T-helper 2 cell treated with Interferon-gamma antibody and Interleukin-4, amounts not matched to agents 100 ng/mL and 5 ng/mL, for 36 hours (primary cell): ENCODE measurements around the gene SLC5A11. TPM values are rescaled to one million over a fixed set of nuclear protein-coding genes. Genes with fewer than 3 reads are reported as not detected.
"Not testable (repeated sequence)": the region's sequence is repeated elsewhere in the genome, so short reads cannot be mapped to it uniquely, and the experiment has no call there.

Experiments used
- intact Hi-C: fragments of 100-400 bp; cut with micrococcal nuclease; formaldehyde crosslinking; loops from one replicate; pipeline ENCODE4 v1.15.1; 2023
- total RNA-seq: library from RNA; stranded (reverse); gene quantifications from 2 replicates; pipeline ENCODE4 v1.2.3, GENCODE V29; 2022

The SLC5A11 gene
- total RNA-seq = 0.41 TPM in 1 of 2 replicates, not detected in the other

DNA sequence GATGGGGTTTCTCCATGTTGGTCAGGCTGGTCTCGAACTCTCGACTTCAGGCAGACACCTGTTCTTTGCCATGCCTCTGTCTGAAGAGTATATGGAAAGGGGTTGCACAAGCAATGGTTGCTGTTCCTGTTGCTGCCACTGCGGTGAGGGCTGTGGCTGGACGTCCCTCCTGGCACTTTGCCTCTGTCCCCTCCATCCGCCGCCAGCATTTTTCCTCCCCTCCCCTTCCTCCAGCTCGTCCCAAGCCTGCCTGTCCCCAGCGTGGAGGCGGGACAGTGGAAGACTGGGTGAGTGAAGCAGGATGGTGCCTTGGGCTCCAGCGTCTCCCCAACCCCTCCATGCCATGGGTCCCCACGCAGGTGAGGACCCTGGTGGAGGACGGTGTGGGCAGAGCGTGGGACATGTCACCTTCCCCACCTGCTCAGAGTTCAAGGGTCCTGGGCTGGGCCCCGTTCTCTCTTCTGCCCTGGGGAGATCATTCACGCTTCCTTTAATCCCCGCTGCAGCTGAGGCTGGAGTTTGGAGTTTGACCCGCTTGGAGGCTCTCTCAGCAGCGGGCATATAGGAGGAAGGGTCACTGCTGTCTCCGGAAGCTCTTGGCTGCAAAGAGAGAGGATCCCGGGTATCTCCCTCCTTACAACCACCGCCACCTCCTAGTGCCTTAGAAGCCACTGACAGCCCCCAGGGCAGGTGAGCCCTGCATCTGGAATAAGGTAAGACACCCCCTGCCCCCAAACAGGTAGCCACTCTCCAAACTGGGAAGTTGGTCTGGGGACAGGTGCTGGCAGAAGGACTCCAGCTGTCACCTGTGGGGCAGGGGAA is at the start of gene SLC5A11:
SLC5A11 (plus strand) TSS at position 238 of the 822 bp plus-strand sequence. CDS start 12,681 bp downstream, outside the sequence.
- intact Hi-C loops = no loop called here

DNA sequence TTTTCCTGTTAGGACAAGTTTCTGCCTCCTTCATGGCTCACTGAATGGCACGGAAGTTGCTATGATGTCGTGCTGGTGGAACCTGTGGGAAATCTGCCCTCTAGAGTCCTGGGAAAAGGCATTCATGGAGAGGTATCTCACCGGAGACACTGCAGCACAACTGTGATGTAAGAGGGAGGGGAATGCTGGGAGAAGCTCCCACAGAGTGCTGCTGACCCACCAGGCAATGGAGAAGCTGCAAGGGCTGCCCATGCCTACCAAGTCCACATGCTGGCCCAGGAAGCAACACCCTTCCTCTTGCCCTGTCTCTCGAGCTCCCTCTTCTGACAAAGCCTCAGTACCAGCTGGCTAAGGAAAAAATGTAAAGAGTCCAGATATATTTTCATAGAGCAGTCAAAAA is 45.2 kb upstream of the SLC5A11 start:
- intact Hi-C loops = no loop called here

GRCh38 chr16:24801761-24802302 is 43.9 kb upstream of the SLC5A11 start:
- intact Hi-C loops = no loop called here

GRCh38 chr16:24805484-24805883 is 40.3 kb upstream of the SLC5A11 start:
- intact Hi-C loops = no loop called here

DNA sequence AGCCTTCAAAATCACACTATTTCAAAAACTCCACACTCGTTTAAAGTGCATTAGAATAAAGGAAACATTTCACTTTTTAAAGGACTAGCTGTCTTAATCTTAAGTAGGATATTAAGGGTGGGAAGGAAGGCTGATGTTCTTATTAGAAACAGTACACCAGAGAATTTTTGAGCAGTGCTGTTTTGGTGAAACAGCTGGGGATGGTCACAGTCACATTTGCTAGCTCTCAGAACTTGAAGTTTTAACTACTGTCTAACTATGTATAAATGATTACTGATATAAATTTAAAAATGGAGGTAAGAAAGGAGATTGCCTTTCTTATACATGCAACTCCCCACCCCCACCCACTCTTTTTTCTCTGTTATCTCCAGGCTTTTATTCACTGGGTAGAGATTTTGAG is 38.5 kb upstream of the SLC5A11 start:
- intact Hi-C loops = no loop called here

- intact Hi-C loops = no loop called here
Measured at GRCh38 chr16:24810951-24811843, 34.6 kb upstream of the SLC5A11 start.

- intact Hi-C loops = not testable (repeated sequence)
Measured at GRCh38 chr16:24812813-24813212, 33.0 kb upstream of the SLC5A11 start.

DNA sequence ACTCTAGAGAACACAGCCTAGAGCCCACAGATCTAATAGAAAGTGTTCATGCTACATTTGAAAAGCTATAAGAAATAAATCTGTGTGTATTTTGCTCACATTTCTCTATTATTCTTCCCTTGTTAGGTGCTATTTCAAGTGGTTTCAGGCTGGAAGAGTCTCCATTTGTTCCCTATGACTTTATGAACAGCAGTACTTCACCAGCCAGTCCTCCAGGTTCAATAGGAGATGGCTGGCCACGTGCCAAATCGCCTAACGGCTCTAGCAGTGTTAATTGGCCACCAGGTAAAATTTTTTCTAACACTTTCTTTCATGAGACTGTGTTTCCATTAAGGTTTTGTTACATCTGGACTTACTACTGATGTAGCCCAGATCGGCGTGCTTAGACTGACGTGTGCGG is 30.7 kb upstream of the SLC5A11 start:
- intact Hi-C loops = no loop called here

- intact Hi-C loops = no loop called here
Measured at GRCh38 chr16:24816688-24817087, 29.1 kb upstream of the SLC5A11 start.

DNA sequence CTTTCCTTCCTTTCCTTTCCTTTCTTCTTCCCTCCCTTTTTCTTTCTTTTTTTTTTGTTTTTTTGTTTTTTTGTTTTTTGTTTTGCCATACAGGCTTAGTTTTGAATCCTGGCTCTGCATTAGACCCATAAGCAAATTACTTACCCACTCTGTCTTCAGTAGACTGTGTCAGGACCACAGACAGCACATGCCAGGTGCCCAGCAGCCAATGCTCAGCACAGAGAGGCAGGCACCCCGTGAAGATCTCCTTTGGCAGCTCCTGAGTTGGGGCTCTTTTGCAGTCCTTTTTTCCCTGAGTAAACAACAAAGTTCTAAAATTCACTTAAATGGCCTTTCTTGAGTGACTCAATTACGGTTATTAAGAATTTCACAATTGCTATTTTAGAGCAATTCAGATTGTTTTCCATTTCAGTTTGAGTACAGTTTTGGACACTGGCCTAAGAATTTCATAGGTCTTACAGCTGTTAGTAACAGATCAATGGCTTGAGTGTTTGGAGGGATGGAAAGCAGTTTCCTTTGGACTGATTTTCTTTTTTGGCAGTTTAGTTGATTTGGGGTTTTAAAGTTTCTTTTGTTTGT is 26.2 kb upstream of the SLC5A11 start:
- intact Hi-C loops = no loop called here

- intact Hi-C loops = no loop called here
Measured at GRCh38 chr16:24820522-24820921, 25.2 kb upstream of the SLC5A11 start.

GRCh38 chr16:24821129-24821528 is 24.6 kb upstream of the SLC5A11 start:
- intact Hi-C loops = no loop called here

- intact Hi-C loops = no loop called here
Measured at GRCh38 chr16:24822542-24822941, 23.2 kb upstream of the SLC5A11 start.

DNA sequence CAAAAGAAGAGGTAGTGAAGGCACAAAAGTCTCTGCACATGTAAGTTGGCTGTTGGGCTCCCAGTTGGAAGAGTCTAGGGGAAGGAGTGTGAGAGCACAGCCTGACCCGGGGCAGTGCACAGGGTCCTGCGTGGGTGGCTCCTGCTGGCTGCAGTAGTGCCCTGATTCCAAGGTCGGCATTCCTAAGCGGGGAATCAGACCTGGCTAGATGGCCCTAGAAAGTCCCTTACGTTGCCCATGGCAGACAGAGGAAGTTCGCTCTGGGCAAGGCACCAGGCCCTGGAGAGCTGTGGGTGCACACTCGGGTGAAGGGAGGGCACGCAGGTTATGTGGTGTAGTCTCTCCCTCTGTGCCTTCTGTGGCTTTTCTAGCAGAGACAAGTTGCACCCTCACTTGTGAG is 22.8 kb upstream of the SLC5A11 start:
- intact Hi-C loops = no loop called here

GRCh38 chr16:24825696-24826095 is 20.1 kb upstream of the SLC5A11 start:
- intact Hi-C loops = no loop called here

GRCh38 chr16:24826096-24826690 is 19.6 kb upstream of the SLC5A11 start:
- intact Hi-C loops = no loop called here

- intact Hi-C loops = no loop called here
Measured at GRCh38 chr16:24826817-24827566, 18.8 kb upstream of the SLC5A11 start.

- intact Hi-C loops = no loop called here
Measured at GRCh38 chr16:24829153-24829552, 16.6 kb upstream of the SLC5A11 start.

GRCh38 chr16:24833352-24833751 is 12.4 kb upstream of the SLC5A11 start:
- intact Hi-C loops = no loop called here
